ENCODE measurements around the gene TXN2.
"Not testable (repeated sequence)": the region's sequence is repeated elsewhere in the genome, so short reads cannot be mapped to it uniquely, and the experiment has no call there.

Gene TXN2, protein sequence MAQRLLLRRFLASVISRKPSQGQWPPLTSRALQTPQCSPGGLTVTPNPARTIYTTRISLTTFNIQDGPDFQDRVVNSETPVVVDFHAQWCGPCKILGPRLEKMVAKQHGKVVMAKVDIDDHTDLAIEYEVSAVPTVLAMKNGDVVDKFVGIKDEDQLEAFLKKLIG

DNA sequence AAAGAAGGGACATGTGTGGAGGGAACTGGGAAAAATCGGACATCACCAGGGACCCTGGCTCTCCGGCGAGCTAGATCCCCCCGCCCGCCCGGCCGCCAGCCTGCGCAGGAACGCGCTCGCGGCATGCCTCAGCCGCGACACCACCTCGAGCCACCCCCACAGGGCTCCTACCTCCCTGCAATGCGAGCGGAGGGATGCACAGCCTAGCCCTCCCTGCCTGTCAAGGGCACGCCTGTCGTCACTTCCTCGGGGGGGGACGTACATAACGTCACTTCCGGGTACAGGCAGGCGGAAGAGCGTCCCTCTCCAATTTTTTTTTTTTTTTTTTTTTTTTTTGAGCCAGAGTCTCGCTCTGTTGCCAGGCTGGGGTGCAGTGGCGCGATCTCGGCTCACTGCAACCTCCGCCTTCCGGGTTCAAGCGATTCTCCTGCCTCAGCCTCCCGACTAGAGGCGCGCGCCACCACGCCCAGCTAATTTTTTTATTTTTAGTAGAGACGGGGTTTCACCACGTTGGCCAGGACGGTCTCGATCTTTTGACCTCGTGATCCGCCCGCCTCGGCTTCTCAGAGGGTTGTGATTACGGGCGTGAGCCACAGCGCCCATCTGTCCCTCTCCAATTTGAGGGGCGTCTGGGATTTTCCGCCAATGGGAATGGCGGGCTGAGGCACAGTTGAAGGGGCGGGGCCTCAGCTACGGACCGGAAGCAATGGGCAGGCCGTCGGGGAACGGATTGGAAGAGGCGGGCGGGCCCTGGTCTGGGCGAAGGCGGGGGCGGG is at the start of gene TXN2:
TSS of gene TXN2 (minus strand) at position 248 of the 776 bp plus-strand sequence. CDS start 803 bp downstream, outside the sequence.
- peak; percentile 95 for DNase-seq (ENCODE audit: low spot score)

DNA sequence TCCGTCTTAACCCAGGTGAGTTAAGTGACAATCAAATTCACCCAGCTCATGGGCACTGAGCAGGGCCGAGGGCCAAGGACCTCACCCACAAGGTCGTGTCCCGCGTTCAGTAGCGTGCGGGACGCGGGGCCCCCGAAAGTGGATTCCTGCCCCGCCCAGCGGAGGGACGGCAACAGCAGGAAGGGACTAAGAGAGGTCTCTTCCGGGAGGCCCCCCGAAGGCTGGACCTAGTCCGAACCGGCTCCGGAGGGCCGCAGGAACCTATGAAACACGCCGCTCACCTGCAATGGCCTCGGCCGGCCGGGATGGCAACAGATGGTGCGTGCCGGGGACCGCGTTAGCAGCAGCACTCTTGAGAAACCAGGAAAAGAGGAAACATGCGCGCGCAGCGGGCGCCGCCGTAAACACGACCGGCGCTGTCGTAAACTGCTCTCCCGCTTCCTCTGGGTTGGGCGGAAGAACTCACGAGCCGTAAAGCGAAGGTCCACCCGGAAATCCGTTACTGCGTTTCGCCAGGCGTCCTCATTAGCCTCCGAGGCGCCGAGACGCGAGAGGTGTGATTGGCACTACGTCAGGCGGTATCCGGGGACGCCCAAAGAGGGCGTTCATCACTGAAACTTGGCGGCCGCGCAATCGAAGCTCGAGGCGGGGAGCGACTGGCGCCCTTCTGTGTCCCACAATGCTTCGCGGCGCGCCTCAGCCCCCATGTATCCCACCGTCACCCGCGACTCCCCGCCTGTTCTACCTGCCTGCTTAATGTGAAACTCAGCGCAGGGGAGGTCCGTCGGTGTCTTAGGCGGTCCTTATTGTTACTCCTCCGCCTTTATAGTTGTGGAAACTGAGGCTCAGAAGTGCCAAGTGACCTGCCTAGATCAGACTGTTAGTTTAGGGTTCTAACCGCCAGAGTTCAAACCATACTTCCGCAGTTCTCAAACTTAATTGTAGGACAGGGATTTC is 47.6 kb upstream of the TXN2 start, which contains the start of gene EIF3D:
TSS of gene EIF3D (minus strand) at position 372 of the 957 bp plus-strand sequence. CDS start 3,045 bp downstream, outside the sequence.
- DNase-seq (ENCODE audit: low spot score): peak; percentile 91

DNA sequence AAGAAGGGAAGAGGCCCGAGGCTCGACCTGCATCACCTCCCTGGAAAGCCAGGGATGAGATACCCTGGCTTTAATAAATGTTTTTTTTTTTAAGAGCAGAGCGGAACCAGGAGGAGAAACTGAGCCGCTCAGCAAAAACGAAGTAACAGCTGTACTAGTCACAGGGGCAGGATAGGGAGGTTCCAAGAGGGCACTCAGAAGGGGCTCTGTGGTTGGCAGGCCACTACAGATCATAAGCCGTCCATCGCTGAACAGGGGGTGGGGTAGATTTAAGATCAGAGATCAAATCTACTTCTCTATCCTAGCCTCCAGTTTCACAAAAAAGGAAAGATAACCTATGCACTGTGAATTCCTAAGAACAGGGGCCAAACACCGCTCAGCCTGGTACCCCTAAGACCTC is 46.9 kb upstream of the TXN2 start:
- DNase-seq (ENCODE audit: low spot score): no peak

DNA sequence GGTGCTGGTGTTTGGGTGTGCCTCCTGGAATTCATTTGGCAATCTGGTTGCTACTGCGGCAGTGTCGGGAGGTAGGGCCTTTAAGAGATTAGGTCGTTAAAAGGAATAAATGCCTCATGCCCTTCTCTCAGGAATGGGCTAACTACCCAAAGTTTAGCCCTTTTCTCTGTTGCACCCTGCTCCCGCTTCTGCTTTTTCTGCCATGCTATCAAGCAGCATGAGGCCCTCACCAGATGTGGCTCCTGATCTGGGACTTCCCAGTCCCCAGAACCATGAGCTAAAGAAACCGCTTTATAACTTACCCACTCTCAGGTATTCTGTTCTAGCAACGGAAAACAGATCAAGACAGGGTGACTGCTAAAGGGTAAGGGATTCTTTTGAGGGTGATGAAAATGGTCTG is 41.2 kb upstream of the TXN2 start:
- DNase-seq (ENCODE audit: low spot score): no peak

DNA sequence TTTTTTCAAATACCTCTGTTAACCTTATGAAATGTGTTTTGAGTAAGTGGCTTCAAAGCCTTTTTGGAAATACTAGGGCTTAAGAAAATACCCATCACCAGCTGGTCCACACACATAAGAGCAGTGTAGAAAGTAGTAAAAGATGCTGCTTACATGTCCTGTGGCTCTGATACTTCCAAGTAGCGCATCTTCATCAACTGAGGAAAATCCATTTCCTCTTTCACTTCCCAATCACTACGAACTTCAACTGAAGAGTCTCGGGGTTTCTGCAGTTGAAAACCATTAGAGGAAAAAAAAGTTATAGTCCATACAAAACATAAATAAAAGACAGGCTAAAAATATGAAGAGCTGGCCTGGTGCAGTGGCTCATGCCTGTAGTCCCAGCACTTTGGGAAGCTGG is 39.0 kb upstream of the TXN2 start:
- no peak for DNase-seq (ENCODE audit: low spot score)

DNA sequence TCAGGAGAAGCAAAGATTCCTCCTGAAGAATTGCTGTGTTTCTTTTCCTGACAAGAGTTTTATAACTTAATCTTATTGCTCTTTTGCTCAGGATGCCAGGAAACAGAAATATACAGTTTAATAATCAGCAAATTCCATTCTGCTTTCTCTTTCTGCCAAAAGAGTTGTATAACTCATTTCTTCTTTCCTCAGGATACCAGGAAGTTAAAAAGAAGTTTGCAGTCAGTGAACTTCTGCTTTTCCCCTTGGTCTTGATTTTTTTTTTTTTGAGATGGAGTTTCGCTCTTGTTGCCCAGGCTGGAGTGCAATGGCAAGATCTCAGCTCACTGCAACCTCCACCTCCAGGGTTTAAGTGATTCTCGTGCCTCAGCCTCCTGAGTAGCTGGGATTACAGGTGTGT is 38.5 kb upstream of the TXN2 start:
- DNase-seq (ENCODE audit: low spot score): not testable (repeated sequence)

DNA sequence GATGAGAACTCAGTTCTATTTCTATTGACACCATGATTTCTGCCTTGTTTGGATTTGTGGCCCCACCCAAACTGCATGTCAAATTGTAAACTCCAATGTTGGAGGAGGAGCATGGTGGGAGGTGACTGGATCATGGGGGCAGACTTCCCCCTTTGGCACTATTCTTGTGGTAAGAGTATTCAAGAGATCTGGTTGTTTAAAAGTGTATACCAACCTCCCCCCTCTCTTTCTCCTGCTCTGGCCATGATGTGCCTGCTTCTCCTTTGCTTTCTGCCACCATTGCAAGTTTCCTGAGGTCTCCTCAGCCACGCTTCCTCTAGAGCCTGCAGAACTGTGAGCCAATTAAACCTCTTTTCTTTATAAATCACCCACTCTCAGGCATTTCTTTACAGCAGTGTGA is 33.3 kb upstream of the TXN2 start:
- no peak for DNase-seq (ENCODE audit: low spot score)

DNA sequence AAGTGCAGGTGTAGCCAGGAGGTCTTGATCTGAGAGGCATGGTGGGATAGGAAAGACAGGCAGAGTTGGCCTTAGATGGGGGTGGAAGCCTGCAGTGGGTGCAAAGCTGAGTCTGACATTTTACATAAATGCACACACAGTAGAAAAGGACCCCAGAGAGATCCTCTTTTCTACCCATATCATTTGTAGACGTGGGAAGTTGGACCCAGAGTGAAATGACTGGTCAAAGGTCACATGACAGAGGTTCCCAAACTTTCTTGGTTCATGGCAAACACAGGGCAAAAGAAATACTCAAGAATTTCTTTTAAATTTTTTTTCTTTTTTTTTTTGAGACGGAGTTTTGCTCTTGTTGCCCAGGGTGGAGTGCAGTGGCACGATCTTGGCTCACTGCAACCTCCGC is 31.6 kb upstream of the TXN2 start:
- DNase-seq (ENCODE audit: low spot score): no peak

DNA sequence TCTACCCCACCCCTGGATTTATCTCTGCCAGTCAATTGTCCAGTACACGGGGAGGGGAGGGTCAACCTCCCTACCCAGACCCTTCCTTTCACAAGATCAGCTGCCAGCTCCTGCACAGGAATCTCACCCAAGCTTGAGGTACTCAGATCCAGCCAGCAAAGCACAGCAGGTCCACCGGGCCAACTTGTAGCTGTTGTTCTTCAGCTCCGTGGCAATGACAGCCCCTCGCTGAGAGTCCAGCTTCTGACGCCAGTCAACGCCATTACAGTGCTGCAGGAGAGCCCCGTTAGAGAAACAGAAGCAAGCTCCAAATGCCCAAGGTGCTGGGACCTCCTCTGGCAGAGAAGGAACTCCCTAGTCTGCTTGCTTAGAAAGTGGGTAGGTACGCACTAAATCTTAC is 30.9 kb upstream of the TXN2 start:
- DNase-seq (ENCODE audit: low spot score): no peak

DNA sequence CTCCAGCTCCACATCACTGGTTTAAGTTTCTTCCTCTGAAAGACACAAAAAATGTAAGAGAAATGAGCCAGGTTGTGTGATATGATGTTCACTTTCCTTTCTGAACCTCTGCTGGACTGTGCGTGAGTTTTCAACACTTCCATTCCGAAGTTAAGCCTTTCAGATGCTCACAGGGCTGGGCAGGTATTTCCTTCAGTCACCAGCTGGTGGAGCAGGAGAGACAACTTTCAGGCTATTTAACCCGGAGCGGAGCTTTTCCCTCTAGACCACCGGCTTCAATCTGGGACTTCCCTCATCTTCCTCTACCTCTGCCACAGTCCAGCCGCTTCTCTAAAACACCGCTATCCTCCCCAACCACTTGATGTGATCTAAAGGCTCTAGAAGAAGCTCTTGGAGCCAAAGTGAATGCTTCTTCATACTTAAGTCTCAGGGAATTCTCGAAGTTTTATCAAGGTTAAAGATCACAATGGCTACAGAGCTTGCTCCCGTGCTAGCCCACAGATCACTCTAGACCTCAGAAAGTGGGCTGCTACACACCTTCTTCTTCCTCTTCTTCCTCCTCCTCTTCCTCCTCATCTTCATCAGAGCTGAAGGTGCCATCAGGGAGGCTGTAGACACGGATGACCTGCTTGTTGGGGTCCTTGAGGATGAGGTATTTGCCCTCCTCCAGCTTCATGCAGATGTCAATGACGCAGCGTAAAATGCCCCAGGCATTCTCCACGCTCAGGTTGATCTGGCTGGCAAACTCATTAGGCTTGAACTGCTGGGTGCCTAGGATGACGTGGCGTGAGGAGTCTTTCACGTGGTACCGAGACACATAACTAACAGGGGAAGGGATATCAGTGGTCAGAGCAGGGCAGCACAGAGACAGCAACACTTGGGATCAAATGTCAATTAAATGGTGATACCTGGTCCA is 29.8 kb upstream of the TXN2 start:
- peak; percentile 59 for DNase-seq (ENCODE audit: low spot score)

DNA sequence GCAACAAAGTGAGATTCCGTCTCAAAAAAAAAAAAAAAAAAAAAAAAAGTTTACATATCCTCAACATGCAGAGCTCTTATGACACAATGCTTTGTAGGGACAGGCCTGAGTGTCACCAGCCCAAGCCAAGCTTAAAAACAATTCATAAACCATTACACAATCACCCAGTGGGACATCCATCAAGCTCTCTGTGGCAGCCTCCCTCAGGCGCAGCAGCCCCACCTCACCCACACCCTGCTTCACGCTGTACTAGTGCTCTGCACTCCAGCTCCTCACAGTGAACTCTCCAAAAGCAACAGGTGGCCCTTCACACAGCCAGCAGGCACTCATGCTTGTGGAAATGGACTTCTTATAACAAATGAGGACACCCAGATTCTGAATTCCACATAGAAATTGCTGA is 28.9 kb upstream of the TXN2 start:
- DNase-seq (ENCODE audit: low spot score): no peak

DNA sequence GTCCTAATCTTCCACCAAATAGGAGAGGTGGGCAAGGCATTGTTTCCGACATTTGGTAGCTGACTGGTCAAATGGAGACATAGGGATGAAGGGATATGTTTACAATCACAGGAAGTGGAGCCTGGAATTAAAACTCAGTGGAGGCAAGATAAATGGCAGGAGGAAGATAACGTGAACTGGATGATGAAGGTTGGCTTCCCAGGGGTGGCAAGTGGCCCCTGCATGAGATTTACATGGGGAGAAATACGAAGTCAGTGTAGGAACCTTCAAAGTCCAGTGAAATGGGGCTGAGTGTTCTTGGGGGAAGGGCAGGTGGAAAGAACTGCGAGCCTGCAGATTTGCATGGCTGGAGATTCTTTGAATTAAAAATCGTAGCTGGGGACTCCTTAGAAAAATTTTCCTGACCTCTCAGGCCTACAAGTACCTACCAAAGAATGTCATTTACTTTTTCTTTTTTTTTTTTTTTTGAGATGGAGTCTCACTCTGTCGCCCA is 26.1 kb upstream of the TXN2 start:
- no peak for DNase-seq (ENCODE audit: low spot score)

DNA sequence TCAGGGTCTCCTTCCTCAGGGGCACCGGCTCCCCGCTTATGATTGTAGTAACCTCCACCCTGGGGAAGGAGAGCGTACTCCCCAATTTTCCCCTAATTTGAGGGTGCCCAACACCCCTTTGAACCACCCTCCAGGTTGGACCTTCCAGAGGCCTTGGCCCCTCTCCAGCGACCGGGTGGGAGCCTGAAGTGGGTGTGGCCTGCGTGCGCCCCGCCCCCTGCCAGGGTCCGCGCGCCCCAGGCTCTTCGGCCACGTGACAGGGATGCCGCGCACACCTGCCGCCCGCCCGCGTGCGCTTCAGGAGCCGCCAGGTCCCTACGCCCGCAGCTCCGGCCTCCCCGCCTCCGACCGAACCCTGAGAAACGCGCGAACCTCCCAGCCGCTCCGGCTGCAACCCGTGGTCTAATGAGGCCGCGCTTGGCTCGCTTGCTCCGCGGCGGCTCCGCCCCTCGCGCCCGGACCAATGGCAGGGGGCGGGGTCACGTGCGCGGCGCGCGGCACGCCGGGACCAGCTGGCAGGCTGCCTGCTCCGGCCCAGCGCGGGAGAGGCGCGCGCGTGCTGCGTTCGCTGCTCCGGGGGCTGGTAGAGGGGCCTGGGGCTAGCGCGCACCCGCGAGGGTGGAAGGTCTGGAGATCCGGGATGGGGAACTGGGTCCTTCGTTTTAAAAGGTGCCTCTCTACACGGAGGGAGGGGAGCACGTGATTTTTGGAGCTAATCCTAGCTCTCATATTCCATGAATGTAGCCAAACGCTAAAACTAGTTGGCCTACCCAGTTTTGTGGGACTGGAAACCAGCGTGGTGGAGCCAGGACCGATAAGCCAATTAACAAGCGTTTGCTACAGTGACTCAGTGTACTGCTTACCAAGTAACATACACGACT is 25.4 kb upstream of the TXN2 start, which contains the start of gene FOXRED2:
TSS of gene FOXRED2 (minus strand) at position 404 of the 881 bp plus-strand sequence. CDS start 618 bp downstream, outside the sequence.
- peak; percentile 94 for DNase-seq (ENCODE audit: low spot score)

DNA sequence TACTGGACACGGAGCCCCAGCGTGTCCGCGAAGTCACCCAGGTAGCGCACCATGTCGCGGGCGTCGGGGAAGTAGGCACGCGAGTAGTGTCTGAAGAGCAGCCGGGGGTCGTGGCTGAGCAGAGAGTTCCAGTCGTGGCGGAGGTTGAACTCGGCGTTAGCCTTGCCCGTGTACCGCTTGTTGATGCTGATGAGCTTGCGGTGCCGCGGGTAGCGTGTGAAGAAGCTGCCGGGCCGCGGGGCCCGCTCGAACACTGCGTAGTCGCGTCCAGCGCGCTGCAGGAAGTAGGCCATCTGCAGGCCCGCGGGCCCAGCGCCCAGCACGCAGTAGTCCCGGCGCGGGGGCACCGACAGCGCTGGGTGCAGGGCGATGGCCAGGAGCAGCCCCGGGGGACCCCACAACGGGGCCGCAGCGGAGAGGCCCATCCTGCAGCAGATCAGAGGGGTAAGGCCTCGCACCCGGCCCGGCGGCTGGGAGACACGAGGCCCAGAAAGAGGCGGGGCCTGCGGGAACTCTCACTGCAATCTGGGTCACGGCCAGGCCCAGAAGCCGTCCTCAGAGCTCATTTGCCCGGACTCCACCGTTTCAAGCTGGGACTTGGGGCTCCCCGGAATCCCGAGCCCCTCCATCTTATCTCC is 24.7 kb upstream of the TXN2 start:
- no peak for DNase-seq (ENCODE audit: low spot score)

DNA sequence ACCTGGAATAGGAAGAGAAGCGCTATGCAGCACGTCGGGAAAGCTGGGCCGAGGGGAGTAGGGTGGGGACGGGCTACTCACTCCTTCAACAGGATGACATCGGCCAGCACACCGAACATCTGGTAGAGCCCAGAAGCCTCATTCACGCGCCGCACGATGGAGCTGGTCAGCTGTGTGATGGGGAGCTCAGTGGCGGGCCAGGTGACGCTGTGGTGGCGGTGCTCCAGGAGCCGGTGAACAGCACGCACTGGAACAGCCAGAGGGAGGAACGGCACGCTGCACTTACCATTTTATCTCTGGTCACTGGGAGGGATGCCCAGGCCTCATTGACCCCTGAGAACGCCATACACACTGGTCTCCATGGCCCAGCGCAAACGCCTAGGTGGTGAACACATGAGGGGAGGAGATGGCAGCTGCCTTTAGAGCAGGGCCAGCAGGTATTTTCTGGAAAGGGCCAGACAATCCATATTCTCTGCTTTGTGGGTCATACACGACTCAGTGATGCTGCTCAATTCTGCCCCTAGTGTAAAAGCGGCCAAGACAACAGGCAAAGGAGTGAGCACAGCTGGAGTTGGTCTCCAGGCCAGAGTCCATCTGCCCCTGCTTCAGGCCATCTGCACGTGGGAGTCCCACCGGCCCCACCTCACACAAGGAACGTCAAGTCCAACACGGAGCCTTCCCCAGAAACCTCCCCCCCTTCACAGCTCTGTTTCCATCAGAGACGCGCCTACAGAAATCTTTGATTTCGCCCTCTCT is 16.6 kb upstream of the TXN2 start:
- DNase-seq (ENCODE audit: low spot score): no peak

DNA sequence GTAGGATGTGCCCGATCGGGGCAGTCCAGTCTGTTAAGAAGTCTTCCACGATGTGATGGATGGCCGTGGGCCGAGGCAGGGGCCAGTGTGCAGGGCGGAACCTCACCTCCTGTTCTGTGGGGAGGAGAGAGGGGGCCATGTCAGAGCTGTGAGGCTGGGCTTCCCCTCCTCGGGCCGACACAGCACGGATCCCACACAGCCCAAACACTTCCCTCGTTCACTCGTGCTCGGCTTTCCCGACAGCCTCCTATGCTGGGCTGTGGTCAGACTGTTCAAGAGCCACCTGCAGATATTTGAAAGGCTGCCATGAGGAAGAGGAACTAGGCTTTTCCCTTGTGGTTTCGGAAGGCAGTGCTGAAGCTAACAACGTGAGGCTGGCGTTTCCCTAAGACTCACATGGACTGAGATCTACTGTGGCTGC is 12.3 kb upstream of the TXN2 start:
- DNase-seq (ENCODE audit: low spot score): no peak

DNA sequence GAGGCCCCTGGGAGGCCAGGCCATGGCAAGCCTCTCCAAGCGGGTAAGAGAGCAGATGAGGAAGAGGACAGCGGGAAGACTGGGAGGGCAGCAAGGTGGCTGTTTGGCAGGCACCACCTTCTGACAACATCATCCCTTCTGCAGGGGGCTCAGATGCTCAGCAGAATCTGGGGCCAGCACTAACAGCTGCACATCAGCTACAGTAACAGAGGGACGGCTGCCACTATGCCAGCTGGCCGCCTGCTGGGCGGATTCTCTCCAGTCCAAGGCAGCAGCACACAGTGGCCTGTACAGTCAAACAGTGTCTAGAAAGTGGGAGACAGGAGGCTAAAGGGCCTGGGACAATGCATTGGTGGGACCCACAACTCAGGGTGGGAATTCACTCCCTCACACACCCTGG is 10.7 kb upstream of the TXN2 start:
- no peak for DNase-seq (ENCODE audit: low spot score)

DNA sequence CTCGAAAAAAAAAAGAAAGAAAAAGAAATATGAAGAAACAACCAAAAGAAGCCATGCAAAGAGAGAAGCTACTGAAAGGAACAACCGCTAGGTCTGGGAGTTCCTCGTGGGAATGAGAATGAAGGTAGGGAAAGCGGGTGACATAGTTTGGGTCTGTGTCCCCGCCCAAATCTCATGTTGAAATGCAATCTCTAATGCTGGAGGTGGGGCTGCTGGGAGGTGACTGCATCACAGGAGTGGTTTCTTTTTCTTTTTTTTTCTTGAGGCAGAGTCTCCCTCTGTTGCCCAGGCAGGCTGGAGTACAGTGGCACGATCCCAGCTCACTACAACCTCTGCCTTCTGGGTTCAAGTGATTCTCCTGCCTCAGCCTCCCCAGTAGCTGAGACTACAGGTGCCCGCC is 9.7 kb upstream of the TXN2 start:
- DNase-seq (ENCODE audit: low spot score): no peak

All from hepatic stellate cell (primary cell).